SK-N-SH (cell line): Measurements from ENCODE around the gene BABAM1. TPM values are rescaled to one million over a fixed set of nuclear protein-coding genes. Genes with fewer than 3 reads are reported as not detected.

Experiments used
- CTCF ChIA-PET: fragments of 300-600, 350-600 bp; formaldehyde crosslinking; extraction: SDS; loops from one replicate; lab custom pipeline; 2021; lab: Yijun Ruan, JAX
- POLR2A ChIA-PET: fragments of 350-600 bp; sonication (Branson Sonifier 250); formaldehyde crosslinking; extraction: SDS; loops from one replicate; lab custom pipeline; 2020; ENCODE audit warnings: antibody characterized with exemption, inconsistent platforms; lab: Yijun Ruan, JAX
- DNase-seq: peaks from one replicate; pipeline ENCODE4 v3.0.0; 2012
- H2AFZ ChIP-seq: fragments of 200-600 bp; sonication (generic); 2 replicates; pipeline ENCODE4 v1.8.1; 2016; ENCODE audit warnings: antibody characterized with exemption, mild to moderate bottlenecking, low read depth
- H3F3A ChIP-seq: fragments of 200-600 bp; sonication (generic); replicated peaks from 2 replicates; pipeline ENCODE3; 2016; ENCODE audit warnings: antibody characterized with exemption, mild to moderate bottlenecking; ENCODE audit not compliant: insufficient read depth
- H3K27ac ChIP-seq, 2 experiments: fragments of 200-500 bp in 1 of 2; fragments of 200-600 bp in 1 of 2; sonication (Bioruptor generic) in 1 of 2; sonication (generic), shearing (Covaris generic) in 1 of 2; 2 replicates each; pipeline versions ENCODE4 v1.5.1 to v1.6.1; 2014 to 2016; ENCODE audit warnings: low read depth in 2 of 2, inconsistent platforms in 1 of 2, low read length in 1 of 2, mild to moderate bottlenecking in 1 of 2, mixed read lengths in 1 of 2
- H3K27me3 ChIP-seq: fragments of 200-600 bp; sonication (generic), shearing (Covaris generic); 2 replicates; pipeline ENCODE4 v1.6.1; 2016; ENCODE audit warnings: mixed run types; ENCODE audit not compliant: insufficient read depth
- H3K36me3 ChIP-seq, 2 experiments: fragments of 200-500 bp in 1 of 2; fragments of 200-600 bp in 1 of 2; sonication (Bioruptor generic) in 1 of 2; sonication (generic) in 1 of 2; replicated peaks in 1 of 2; 2 replicates each; pipeline versions ENCODE3 to v1.5.1; 2014 to 2016; ENCODE audit warnings: low read length in 1 of 2, mild to moderate bottlenecking in 1 of 2; ENCODE audit not compliant: insufficient read depth in 2 of 2, control insufficient read depth in 1 of 2
- H3K4me1 ChIP-seq, 2 experiments: fragments of 200-500 bp in 1 of 2; fragments of 200-600 bp in 1 of 2; sonication (Bioruptor generic) in 1 of 2; sonication (generic), shearing (Covaris generic) in 1 of 2; 2 replicates each; pipeline versions ENCODE4 v1.5.1 to v1.6.1; 2014 to 2016; ENCODE audit warnings: low read depth in 1 of 2, low read length in 1 of 2, mixed run types in 1 of 2; ENCODE audit not compliant: insufficient read depth in 2 of 2, control insufficient read depth in 1 of 2
- H3K4me2 ChIP-seq: fragments of 200-600 bp; sonication (generic), shearing (Covaris generic); 2 replicates; pipeline ENCODE4 v1.6.1; 2017; ENCODE audit warnings: mixed run types
- H3K4me3 ChIP-seq, 2 experiments: fragments of 200-500 bp in 1 of 2; fragments of 200-600 bp in 1 of 2; sonication (Bioruptor generic) in 1 of 2; sonication (generic), shearing (Covaris generic) in 1 of 2; 2 replicates each; pipeline versions ENCODE4 v1.5.1 to v1.8.1; 2014 to 2016; ENCODE audit warnings: low read depth in 2 of 2, inconsistent platforms in 1 of 2, low read length in 1 of 2, mild to moderate bottlenecking in 1 of 2, mixed read lengths in 1 of 2, moderate library complexity in 1 of 2
- H3K79me2 ChIP-seq: fragments of 200-600 bp; sonication (generic); 2 replicates; pipeline ENCODE4 v1.8.1; 2017; ENCODE audit warnings: mild to moderate bottlenecking; ENCODE audit not compliant: insufficient read depth
- H3K9ac ChIP-seq: fragments of 200-600 bp; sonication (generic); 2 replicates; pipeline ENCODE4 v1.6.1; 2017; ENCODE audit warnings: mixed run types
- H3K9me2 ChIP-seq: fragments of 200-600 bp; sonication (generic); 2 replicates; pipeline ENCODE4 v1.6.1; 2017; ENCODE audit warnings: mixed run types
- H3K9me3 ChIP-seq: fragments of 200-600 bp; sonication (generic); 2 replicates; pipeline ENCODE4 v1.6.1; 2017; ENCODE audit warnings: mixed run types, mild to moderate bottlenecking, moderate library complexity
- H4K20me1 ChIP-seq: fragments of 200-600 bp; sonication (generic); 2 replicates; pipeline ENCODE4 v1.6.1; 2017; ENCODE audit warnings: mild to moderate bottlenecking, mixed run types; ENCODE audit not compliant: insufficient read depth
- CHD2 ChIP-seq: fragments of 150-350 bp; IDR thresholded peaks from 2 replicates; pipeline ENCODE4 v1.6.1; 2018; ENCODE audit warnings: low read length; ENCODE audit not compliant: partially characterized antibody
- EP300 ChIP-seq, 2 experiments: IDR thresholded peaks; 2 replicates each; pipeline versions ENCODE4 v1.4.0 to v1.6.1; 2012; ENCODE audit warnings: borderline replicate concordance in 1 of 2, low read depth in 1 of 2, low read length in 1 of 2
- JUND ChIP-seq: IDR thresholded peaks from 2 replicates; pipeline ENCODE4 v1.4.0; 2012
- MXI1 ChIP-seq: IDR thresholded peaks from 2 replicates; pipeline ENCODE4 v1.6.1; 2012; ENCODE audit warnings: mild to moderate bottlenecking, low read depth, low read length, improper control_type of control experiment
- SMC3 ChIP-seq: IDR thresholded peaks from 2 replicates; pipeline ENCODE4 v1.6.1; 2012; ENCODE audit warnings: low read depth, low read length, improper control_type of control experiment
- TAF1 ChIP-seq: IDR thresholded peaks from 2 replicates; pipeline ENCODE4 v1.6.1; 2012; ENCODE audit warnings: low read depth, mild to moderate bottlenecking, low read length, moderate library complexity, borderline replicate concordance
- YY1 ChIP-seq: IDR thresholded peaks from 2 replicates; pipeline ENCODE4 v1.4.0; 2012; ENCODE audit warnings: low read depth, mild to moderate bottlenecking
- WGBS: methylation state at CpG from one replicate; pipeline ENCODE4 v1.1.6; 2017; ENCODE audit warnings: low lambda C conversion rate; 5-methylcytosine and 5-hydroxymethylcytosine counted together
- polyA plus RNA-seq, 3 experiments: library from polyadenylated mRNA; depleted of rRNA; stranded (reverse); fragments of >200 nt; gene quantifications; 2 replicates each; pipeline ENCODE4 v1.2.3, GENCODE V29; 2012

BABAM1 gene
- polyA plus RNA-seq, 1 of the 3 experiments (the other 2 are of a cell fraction), result 192 TPM

DNA sequence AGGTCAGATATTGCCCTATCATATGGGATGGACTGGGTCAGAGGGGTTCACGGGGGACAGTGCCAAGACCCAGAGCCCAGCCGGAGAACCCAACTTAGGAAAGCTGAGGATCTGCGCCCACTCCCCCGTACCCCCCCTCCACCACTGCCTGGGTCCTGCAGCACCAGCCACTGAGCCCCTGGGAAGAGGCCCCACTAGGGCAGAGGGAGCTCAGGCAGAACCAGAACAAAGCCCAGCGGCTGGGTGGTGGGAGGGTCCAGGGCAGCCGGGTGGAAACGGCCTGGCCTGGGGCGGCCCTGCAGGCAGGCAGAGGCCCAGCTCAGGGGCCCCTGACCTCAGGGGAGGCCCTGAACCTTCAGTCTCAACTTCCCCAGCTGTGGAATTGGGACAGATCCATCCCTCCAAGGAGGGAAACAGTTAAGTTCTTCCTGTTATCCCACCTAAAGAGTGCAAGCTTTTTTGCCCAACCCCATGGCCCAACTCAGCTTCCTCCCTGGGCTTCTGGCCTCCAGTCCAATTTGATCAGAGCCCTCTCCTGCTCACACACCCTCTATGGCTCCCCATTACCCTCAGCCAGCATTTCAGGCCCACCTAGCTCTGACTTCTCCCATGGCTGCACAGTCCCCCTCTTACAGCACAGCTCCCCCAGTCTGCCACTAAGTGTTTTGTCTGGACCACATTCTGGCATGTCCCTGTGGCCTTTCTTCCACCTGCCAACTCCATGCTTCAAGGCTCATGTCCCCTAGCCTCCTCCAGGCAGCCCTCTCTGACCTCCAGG, 24.6 kb upstream of the BABAM1 start:
- ChIA-PET POLR2A (interaction anchor here (0.8 to 3.7 kb wide), 4 partner anchors 25 to 63 kb away, joined by 4 to 15 read pairs (median 8); partner anchors contain the start of genes ANKLE1, BABAM1, MRPL34 and USE1), CTCF (interaction anchor here (0.8 to 3.1 kb wide), 6 partner anchors 8 to 103 kb away, joined by 3 to 13 read pairs (median 3); partner anchors contain the start of gene USE1)
- peak overlapping the region; percentile 92 to 97 for H3K4me3 ChIP-seq

DNA sequence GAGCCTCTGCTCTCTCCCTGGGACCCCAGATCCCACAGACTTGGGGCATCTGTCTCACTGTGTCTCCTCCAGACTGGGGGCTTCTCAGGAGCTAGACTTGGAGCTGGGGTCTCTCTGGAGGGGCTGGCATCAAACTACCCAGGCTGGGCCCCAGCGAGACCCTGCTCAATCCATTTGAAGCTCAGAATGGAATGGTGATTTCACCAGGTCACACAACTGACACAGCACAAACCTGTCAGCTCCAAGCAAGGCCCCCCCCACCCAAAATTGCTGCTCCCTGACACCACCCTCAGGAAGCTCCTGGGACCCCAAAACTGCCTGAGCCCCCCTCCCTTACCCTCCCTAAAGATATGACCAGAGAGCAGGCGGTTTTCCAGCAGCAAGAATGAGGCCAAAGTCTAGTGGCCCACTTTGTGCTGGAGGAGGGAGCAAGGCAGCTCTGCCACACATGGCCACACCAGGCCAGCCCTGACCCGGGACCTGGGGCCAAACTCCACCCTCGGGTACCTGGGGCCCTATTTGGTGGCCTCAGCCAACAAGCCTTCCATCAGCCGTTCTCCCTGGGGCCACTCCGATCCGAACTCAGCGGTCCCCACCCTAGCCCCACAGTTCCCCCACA, 23.9 kb upstream of the BABAM1 start:
- DNase-seq, result peak; percentile 52
- Histone ChIP-seq H3K9me2 (no peaks in the 10 kb centered on the region), H3K4me2 (peak overlapping the region; percentile 99), H3K4me1 (peaks cover 6 to 23% of the 10 kb centered on the region in 2 experiments; a peak in 2 of 4 replicates), H3K79me2 (peaks cover 65% of the 10 kb centered on the region), H2AFZ (no peak overlapping the region), H3K4me3 (peak overlapping the region; percentile 92 to 97), H3F3A (peaks cover 12% of the 10 kb centered on the region), H3K9me3 (no peaks in the 10 kb centered on the region), H3K36me3 (peaks cover 3 to 7% of the 10 kb centered on the region in 2 experiments), H3K9ac (peak overlapping the region; percentile 67), H4K20me1 (peaks cover 16% of the 10 kb centered on the region; the same call in 1 of the 2 replicates), H3K27me3 (no peaks in the 10 kb centered on the region), H3K27ac (peak overlapping the region; percentile 34 to 81; a peak in 3 of 4 replicates)
- ChIA-PET POLR2A (interaction anchor here (1.4 to 3.7 kb wide), 5 partner anchors 8 to 62 kb away, joined by 3 to 15 read pairs (median 5); partner anchors contain the start of genes ANKLE1, BABAM1, MRPL34 and USE1), CTCF (interaction anchor here (0.8 to 3.1 kb wide), 3 partner anchors 9 to 40 kb away, joined by 3 to 13 read pairs (median 3); no protein-coding TSS in a partner anchor)
- WGBS, result 53% methylated on average over 7 of the region's 8 CpGs
- 0 out of 2 replicates have a peak, but pooled peaks have one; percentile 6 for TF ChIP-seq MXI1
- TF ChIP-seq EP300 (IDR thresholded peaks at IDR 0.05; ENCODE audit: borderline replicate concordance in 1 of 2, low read depth in 1 of 2, low read length in 1 of 2), result no peak
- no peak for TF ChIP-seq JUND

More for the DNA sequence above, 24.6 kb upstream of the BABAM1 start:
- H3K9ac ChIP-seq, result no peak overlapping the region; the same call in 1 of the 2 replicates
- H3K9me3 ChIP-seq, result no peaks in the 10 kb centered on the region
- H3F3A ChIP-seq, result peaks cover 17% of the 10 kb centered on the region
- H3K4me1 ChIP-seq, result peaks cover 6 to 19% of the 10 kb centered on the region in 2 experiments; a peak in 2 of 4 replicates
- no peak for DNase-seq
- H3K27ac ChIP-seq, result no peak overlapping the region
- 100% methylated on average over 3 of the region's 8 CpGs for WGBS
- H3K79me2 ChIP-seq, result peaks cover 70% of the 10 kb centered on the region
- no peaks in the 10 kb centered on the region for H3K27me3 ChIP-seq
- no peaks in the 10 kb centered on the region for H3K9me2 ChIP-seq
- H4K20me1 ChIP-seq, result peaks cover 16% of the 10 kb centered on the region; the same call in 1 of the 2 replicates
- peaks cover 3 to 7% of the 10 kb centered on the region in 2 experiments for H3K36me3 ChIP-seq
- peak overlapping the region; percentile 99 for H3K4me2 ChIP-seq
- no peak for TF ChIP-seq TAF1
- no peak for TF ChIP-seq SMC3
- TF ChIP-seq CHD2, result no peak
- TF ChIP-seq YY1, result no peak
- H2AFZ ChIP-seq, result no peak overlapping the region
